Endothelial cell of umbilical vein (primary cell): ENCODE data around the gene LDLRAD4. TPM values are rescaled to one million over a fixed set of nuclear protein-coding genes. Genes with fewer than 3 reads are reported as not detected.

Source experiments
- BruUV-seq: library from RNA; stranded (reverse); fragments of 400-500 nt; replicated peaks from 2 replicates; lab custom pipeline; 2021; lab: Mats Ljungman, UMichigan
- CTCF ChIA-PET: fragments of 300-600, 350-600 bp; sonication (Branson Sonifier 250); formaldehyde crosslinking; loops from one replicate; lab custom pipeline; 2021; ENCODE audit warnings: antibody characterized with exemption, inconsistent platforms; lab: Charles Lee
- POLR2A ChIA-PET: fragments of 300-600, 350-600 bp; sonication (Branson Sonifier 250); formaldehyde crosslinking; loops from one replicate; lab custom pipeline; 2021; ENCODE audit warnings: antibody characterized with exemption, inconsistent platforms; lab: Charles Lee
- DNase-seq: peaks from one replicate; pipeline ENCODE4 v3.0.0-alpha.2; 2011; ENCODE audit warnings: low read depth, low spot score
- FAIRE-seq: peaks from 2 replicates; lab custom pipeline; 2011; peaks lifted over from hg19 to GRCh38; lab: Jason Lieb, UNC
- H2AFZ ChIP-seq: 2 replicates; pipeline ENCODE4 v1.6.0; 2012; ENCODE audit warnings: low read depth, low read length, control low read depth, inconsistent platforms
- H3K27ac ChIP-seq: 2 replicates; pipeline ENCODE4 v1.5.1; 2011; ENCODE audit warnings: low read depth, mild to moderate bottlenecking, control low read depth, low read length, moderate library complexity; ENCODE audit not compliant: insufficient read depth
- H3K27me3 ChIP-seq, 2 experiments: 2 replicates each; pipeline versions ENCODE4 v1.6.0 to v1.6.1; 2011; ENCODE audit warnings: low read length in 2 of 2, mixed read lengths in 1 of 2; ENCODE audit not compliant: control insufficient read depth in 2 of 2, insufficient read depth in 2 of 2
- H3K36me3 ChIP-seq, 2 experiments: 2 replicates in 1 of 2; 3 replicates in 1 of 2; pipeline ENCODE4 v1.5.1; 2011; ENCODE audit warnings: low read length in 2 of 2, mild to moderate bottlenecking in 1 of 2, moderate library complexity in 1 of 2; ENCODE audit not compliant: control insufficient read depth in 2 of 2, insufficient read depth in 2 of 2; ENCODE audit errors: extremely low read depth in 1 of 2
- H3K4me1 ChIP-seq: 3 replicates; pipeline ENCODE4 v1.5.1; 2011; ENCODE audit warnings: mild to moderate bottlenecking, low read length; ENCODE audit not compliant: control insufficient read depth, insufficient read depth; ENCODE audit errors: extremely low read depth
- H3K4me2 ChIP-seq: 2 replicates; pipeline ENCODE4 v1.6.1; 2011; ENCODE audit warnings: low read length, control low read depth, mixed read lengths; ENCODE audit not compliant: insufficient read depth
- H3K4me3 ChIP-seq, 3 experiments: fragments of 200-600 bp in 1 of 3; sonication (generic), shearing (Covaris generic) in 1 of 3; replicated peaks in 1 of 3; 2 replicates each; pipeline ENCODE4 v1.5.1; 2011 to 2016; ENCODE audit warnings: control low read depth in 3 of 3, low read length in 3 of 3, mild to moderate bottlenecking in 2 of 3, inconsistent platforms in 1 of 3, low read depth in 1 of 3, moderate library complexity in 1 of 3; ENCODE audit not compliant: insufficient read depth in 1 of 3
- H3K79me2 ChIP-seq: 2 replicates; pipeline ENCODE4 v1.6.0; 2012; ENCODE audit warnings: low read length, inconsistent platforms; ENCODE audit not compliant: control insufficient read depth, insufficient read depth
- H3K9ac ChIP-seq: replicated peaks from 2 replicates; pipeline ENCODE3; 2011; ENCODE audit warnings: low read length, control low read depth; ENCODE audit not compliant: insufficient read depth; ENCODE audit errors: extremely low read depth
- H3K9me1 ChIP-seq: replicated peaks from 3 replicates; pipeline ENCODE4 v1.6.0; 2011; ENCODE audit warnings: mild to moderate bottlenecking, low read length; ENCODE audit not compliant: control insufficient read depth, insufficient read depth; ENCODE audit errors: extremely low read depth
- H3K9me3 ChIP-seq: replicated peaks from 2 replicates; pipeline ENCODE4 v1.5.1; 2012; ENCODE audit warnings: low read length, inconsistent platforms; ENCODE audit not compliant: control insufficient read depth, insufficient read depth
- H4K20me1 ChIP-seq: replicated peaks from 2 replicates; pipeline ENCODE3; 2011; ENCODE audit warnings: mild to moderate bottlenecking, low read length; ENCODE audit not compliant: control insufficient read depth, insufficient read depth; ENCODE audit errors: extremely low read depth
- CTCF ChIP-seq, 2 donors: IDR thresholded peaks; 1 replicate in 1 of 2; 2 replicates in 1 of 2; pipeline ENCODE4 v1.5.1; 2011; ENCODE audit warnings: low read length in 2 of 2, mild to moderate bottlenecking in 2 of 2, moderate library complexity in 2 of 2, control low read depth in 1 of 2, inconsistent platforms in 1 of 2, low read depth in 1 of 2; ENCODE audit not compliant: insufficient read depth in 1 of 2; ENCODE audit errors: extremely low read depth in 1 of 2
- EZH2 ChIP-seq: IDR thresholded peaks from 2 replicates; pipeline ENCODE4 v1.6.1; 2012; ENCODE audit warnings: borderline replicate concordance, low read depth, mild to moderate bottlenecking, moderate library complexity, low read length, inconsistent platforms; ENCODE audit not compliant: severe bottlenecking
- FOS ChIP-seq: IDR thresholded peaks from 2 replicates; pipeline ENCODE4 v1.6.1; 2011; ENCODE audit warnings: mild to moderate bottlenecking, low read length, moderate library complexity, borderline replicate concordance; ENCODE audit not compliant: insufficient read depth
- GATA2 ChIP-seq: IDR thresholded peaks from 2 replicates; pipeline ENCODE4 v1.7.0; 2011; ENCODE audit warnings: low read depth, mild to moderate bottlenecking, moderate library complexity, mixed read lengths, low read length; ENCODE audit not compliant: insufficient read length, insufficient read depth
- JUN ChIP-seq: IDR thresholded peaks from 2 replicates; pipeline ENCODE4 v1.6.1; 2011; ENCODE audit warnings: borderline replicate concordance, low read depth; ENCODE audit not compliant: insufficient read length, insufficient read depth
- MAX ChIP-seq: IDR thresholded peaks from 2 replicates; pipeline ENCODE4 v1.6.1; 2011; ENCODE audit not compliant: insufficient read depth, insufficient read length
- MYC ChIP-seq: IDR thresholded peaks from one replicate; pipeline ENCODE4 v1.6.1; 2011; ENCODE audit warnings: mild to moderate bottlenecking, low read depth, low read length
- POLR2A ChIP-seq: IDR thresholded peaks from 2 replicates; pipeline ENCODE4 v1.6.1; 2012; ENCODE audit warnings: low read depth, mild to moderate bottlenecking, control low read depth, low read length
- POLR2AphosphoS5 ChIP-seq: IDR thresholded peaks from 2 replicates; pipeline ENCODE4 v1.6.1; 2012; ENCODE audit warnings: low read depth, mild to moderate bottlenecking, control low read depth, low read length, moderate library complexity; ENCODE audit not compliant: insufficient read depth
- dilution Hi-C: fragments of 300-500 bp; cut with MboI; formaldehyde crosslinking; loops from one replicate; pipeline ENCODE4 v1.15.0; 2019; ENCODE audit warnings: low sequenced_read_pairs; ENCODE audit not compliant: extremely low pct_ligation_motif_present
- intact Hi-C: fragments of 100-400 bp; cut with micrococcal nuclease; formaldehyde crosslinking; loops from one replicate; pipeline ENCODE4 v1.10.0; 2022
- polyA plus RNA-seq, 4 experiments: library from polyadenylated mRNA; depleted of rRNA in 3 of 4; stranded (reverse) in 3 of 4; unstranded in 1 of 4; fragments of >200 nt; gene quantifications; 2 replicates each; pipeline versions ENCODE4 v1.2.1 to v1.2.3, GENCODE V29; 2011 to 2012; ENCODE audit warnings: missing spikeins in 1 of 4
- total RNA-seq: library from RNA; stranded (reverse); gene quantifications from 2 replicates; pipeline ENCODE4 v1.2.3, GENCODE V29; 2021

The LDLRAD4 gene
- total and polyA plus RNA-seq, 2 donors (not counting 3 experiments of a cell fraction or from before 2014, with no cell fraction given) = 5.2 to 6.5 TPM

DNA sequence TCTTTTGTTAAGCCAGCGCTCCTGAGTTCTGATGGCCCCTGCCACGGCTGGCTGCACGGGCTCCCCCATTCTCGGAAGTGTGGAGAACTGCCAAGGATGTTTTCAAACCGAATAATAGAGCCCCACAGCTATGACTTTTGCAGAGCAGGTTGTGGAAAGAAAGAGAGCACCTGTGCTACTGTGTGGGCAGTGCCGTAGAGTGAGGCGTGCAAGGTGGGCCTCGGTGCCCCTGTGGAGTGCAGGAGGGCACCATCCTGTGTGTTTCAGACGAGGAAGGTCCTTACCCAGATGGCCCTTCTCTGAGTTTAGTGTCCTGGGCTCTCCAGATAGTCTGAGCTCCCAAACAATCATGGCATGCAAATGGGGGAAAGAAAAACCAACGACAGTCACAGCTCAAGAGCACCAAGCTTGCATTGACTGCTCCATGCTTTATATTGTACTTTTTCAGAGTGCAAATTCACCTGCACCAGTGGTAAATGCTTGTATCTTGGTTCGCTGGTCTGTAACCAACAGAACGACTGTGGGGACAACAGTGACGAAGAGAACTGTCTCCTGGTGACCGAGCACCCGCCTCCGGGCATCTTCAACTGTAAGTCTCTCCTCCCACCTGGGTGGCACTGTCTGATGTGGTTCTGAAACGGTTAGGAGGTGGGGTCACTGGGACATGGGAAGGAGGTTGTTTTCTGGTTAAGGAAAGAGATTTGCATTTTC lies 219.4 kb downstream of the LDLRAD4 start:
- Histone ChIP-seq H3K9ac (no peak overlapping the region), H3K9me3 (no peaks in the 10 kb centered on the region), H3K27me3 (no peaks in the 10 kb centered on the region), H3K36me3 (no peaks in the 10 kb centered on the region), H3K4me2 (no peak overlapping the region), H3K9me1 (no peaks in the 10 kb centered on the region), H3K4me3 (no peak overlapping the region), H2AFZ (no peak overlapping the region), H3K4me1 (peaks cover 35% of the 10 kb centered on the region), H4K20me1 (no peaks in the 10 kb centered on the region), H3K27ac (no peak overlapping the region), H3K79me2 (no peaks in the 10 kb centered on the region)
- no peak for TF ChIP-seq FOS
- TF ChIP-seq POLR2AphosphoS5 = no peak
- TF ChIP-seq POLR2A = no peak
- no peak for TF ChIP-seq MYC
- no peak for TF ChIP-seq CTCF (IDR thresholded peaks at IDR 0.05; ENCODE audit: extremely low read depth in 1 of 2, insufficient read depth in 1 of 2, low read depth in 1 of 2, low read length in 2 of 2)
- TF ChIP-seq GATA2 = no peak
- TF ChIP-seq EZH2 = no peak
- no peak for TF ChIP-seq JUN
- TF ChIP-seq MAX = no peak
- no TSS peak for BruUV-seq
- dilution Hi-C loops = no loop called here
- DNase-seq (no peak), FAIRE-seq (no peak)
- POLR2A ChIA-PET = no interaction called here
- CTCF ChIA-PET = no interaction called here
- intact Hi-C loops = loop anchor here (2.0 to 5.0 kb wide), 3 partner anchors 63 to 177 kb away; no protein-coding TSS in a partner anchor
